HFF-Myc (cell line): ENCODE results near the gene SOS2.

Source experiments
- DNase-seq: peaks from one replicate; pipeline ENCODE4 v3.0.0-alpha.2; 2011; ENCODE audit warnings: low read depth; ENCODE audit errors: extremely low read depth
- H3K4me3 ChIP-seq: replicated peaks from 2 replicates; pipeline ENCODE4 v1.5.1; 2011; ENCODE audit warnings: low read depth, mild to moderate bottlenecking, control low read depth, low read length
- CTCF ChIP-seq: IDR thresholded peaks from 2 replicates; pipeline ENCODE4 v1.5.1; 2012; ENCODE audit warnings: mild to moderate bottlenecking, low read depth, low read length, control low read depth; ENCODE audit errors: missing control alignments

The SOS2 gene

DNA sequence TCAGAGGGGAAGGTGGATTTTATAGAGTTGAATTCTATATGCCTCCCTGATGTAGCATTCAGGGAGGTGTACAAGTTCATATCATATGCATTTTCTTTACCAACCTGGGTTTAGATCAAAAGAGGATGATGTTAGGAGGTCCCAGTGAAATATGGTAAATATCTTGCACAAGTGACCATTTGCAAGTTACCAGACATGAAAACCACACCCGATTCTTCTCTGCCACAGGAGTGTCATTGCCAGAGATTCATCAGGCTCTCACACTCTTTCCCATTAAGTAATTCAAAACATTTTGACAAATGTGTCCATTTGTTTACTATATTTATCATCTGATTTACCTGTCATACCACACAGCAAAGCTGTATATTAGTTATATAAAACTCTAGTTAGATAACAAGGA, 159.0 kb downstream of the SOS2 start:
- DNase-seq: no peak
- H3K4me3 ChIP-seq: no peak overlapping the region
- TF ChIP-seq CTCF: no peak

- no peak for TF ChIP-seq CTCF
- DNase-seq: no peak
- H3K4me3 ChIP-seq: no peak overlapping the region
Observed at GRCh38 chr14:50070840-50071548, 160.4 kb downstream of the SOS2 start.

DNA sequence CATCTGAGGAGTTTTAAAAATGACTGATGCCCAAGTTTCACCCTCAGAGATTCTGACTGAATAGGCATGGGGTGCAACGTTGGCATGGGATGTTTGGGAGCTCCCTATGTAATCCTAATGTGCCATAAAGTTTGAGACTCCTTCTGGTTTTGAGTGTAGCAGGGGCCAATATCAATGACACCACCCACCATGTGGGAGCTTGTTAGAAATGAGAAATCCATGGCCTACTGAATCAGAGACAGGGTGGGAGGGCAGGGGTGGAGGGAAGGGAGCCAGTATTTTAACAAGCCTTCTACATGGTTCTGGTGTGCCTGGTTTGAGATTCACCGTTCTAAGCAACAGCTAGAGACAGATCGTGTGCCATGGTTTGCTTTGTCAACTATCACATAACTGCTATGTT, 161.1 kb downstream of the SOS2 start:
- H3K4me3 ChIP-seq: no peak overlapping the region
- no peak for DNase-seq
- TF ChIP-seq CTCF: no peak

GRCh38 chr14:50069325-50069724, 162.1 kb downstream of the SOS2 start:
- no peak overlapping the region for H3K4me3 ChIP-seq
- DNase-seq: no peak
- no peak for TF ChIP-seq CTCF

GRCh38 chr14:50068496-50068895, 162.9 kb downstream of the SOS2 start:
- no peak for TF ChIP-seq CTCF
- H3K4me3 ChIP-seq: no peak overlapping the region

DNA sequence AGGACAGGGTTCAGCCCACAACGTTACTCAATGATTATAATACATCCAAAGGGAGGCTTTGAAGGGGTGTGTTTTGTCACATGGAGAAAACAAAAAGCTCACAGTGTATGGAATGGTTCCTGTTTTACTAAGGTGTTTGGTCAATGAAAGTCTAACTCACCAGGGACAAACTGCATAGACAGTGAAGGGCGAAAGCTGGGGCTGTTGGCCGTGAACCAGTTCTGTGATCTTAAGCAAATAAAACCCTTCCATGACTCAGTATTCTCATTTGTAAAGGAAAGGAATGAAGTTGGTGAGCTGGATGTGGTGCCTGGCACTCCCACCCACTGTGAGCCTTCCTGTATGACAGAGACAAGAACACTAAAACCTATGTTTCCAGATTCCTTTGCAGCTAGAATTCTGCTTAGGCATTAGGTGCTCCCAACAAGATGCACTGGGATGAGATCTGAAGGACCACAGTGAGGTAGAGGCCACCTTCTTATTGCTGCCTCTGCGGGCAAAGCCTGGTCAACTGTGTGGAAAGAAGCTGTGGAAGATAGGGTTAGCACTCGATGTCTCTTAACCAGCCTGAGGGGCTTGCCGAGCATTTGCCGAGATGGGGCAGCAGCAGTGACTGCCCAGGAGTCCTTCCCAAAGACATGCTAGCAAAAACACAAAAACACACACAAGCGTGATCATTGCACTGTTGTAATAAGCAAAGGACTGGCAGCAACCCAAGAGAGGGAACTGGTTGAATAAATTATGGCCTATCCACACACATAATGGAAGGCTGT, 163.5 kb downstream of the SOS2 start:
- no peak for DNase-seq
- no peak for TF ChIP-seq CTCF
- H3K4me3 ChIP-seq: no peak overlapping the region

More at GRCh38 chr14:50068496-50068895, 162.9 kb downstream of the SOS2 start:
- no peak for DNase-seq
